AG09319 (cell line): ENCODE data around the gene TMEM222.

Experiments used
- DNase-seq: peaks from one replicate; pipeline ENCODE4 v3.0.0-alpha.2; 2010; ENCODE audit warnings: low read depth; ENCODE audit errors: extremely low read depth
- CTCF ChIP-seq: IDR thresholded peaks from 2 replicates; pipeline ENCODE4 v1.5.1; 2011; ENCODE audit warnings: low read depth, mild to moderate bottlenecking, inconsistent platforms, low read length, moderate library complexity

TMEM222 gene

DNA sequence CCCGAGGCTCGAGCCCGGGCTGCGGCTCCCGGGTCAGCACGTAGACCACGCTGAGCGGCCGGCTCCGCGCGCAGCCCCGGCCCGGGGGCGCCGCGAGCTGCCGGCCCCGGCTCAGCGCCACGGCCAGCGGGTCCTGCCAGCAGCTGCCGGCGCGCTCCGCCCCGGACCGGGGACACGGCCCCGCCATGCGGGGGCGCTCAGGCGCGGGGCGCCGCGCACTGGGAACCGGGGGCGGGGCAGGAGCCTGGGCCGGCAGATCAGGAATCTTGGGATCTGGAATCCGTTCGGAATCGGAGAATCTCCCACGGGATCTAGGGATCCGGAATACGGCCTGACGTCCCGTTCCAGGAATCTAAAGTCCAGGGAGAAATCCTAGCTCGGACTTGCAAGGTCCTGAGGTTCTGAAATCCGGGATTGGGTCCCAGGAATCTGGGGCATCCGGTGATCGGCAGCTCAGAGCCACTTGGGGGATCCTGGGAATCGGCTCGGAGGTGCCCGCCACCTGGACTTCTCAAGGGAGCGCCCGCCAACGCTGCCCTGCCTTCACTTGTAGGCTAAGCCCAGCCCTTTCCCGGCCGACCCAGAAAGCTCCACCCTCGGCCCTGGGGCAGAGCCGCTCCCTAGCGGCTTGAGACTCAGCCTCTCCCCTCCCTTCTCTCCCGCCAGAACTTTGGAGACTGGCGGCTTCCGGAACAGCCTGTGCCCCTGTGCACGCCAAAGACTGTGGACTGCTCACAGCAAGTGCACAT is 44.6 kb downstream of the TMEM222 start, which contains the start of gene MAP3K6:
MAP3K6 (minus strand) TSS at position 551 of the 749 bp plus-strand sequence; CDS start at position 187, 364 bp downstream.
- TF ChIP-seq CTCF: peak; percentile 22
- DNase-seq: peak; percentile 45

DNA sequence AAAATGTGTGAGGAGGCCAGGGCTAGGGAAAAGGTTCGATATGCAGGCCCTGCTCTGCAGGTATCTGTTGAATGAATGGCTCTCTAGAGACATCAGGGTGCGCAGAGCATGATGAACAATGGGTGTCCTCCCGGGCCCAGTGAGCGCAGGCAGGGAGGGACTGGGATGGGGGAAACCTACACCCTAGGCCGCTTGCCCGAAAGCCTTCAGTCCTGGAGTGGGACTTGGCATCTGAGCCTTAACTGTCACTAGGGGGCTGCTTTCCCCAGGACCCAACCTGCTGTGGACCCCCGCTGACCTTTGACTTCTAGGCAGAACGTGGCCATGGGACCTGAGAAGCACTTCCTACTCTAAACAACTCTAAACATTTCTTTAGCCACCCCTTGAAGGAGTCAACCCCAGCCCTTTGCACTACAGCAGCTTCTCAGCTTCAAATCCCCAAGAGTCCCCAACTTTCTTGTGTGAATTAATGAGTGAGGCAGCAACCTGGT is 45.2 kb downstream of the TMEM222 start:
- DNase-seq: no peak
- TF ChIP-seq CTCF: no peak

- no peak for DNase-seq
These were observed 47.1 kb downstream of the TMEM222 start for GRCh38 chr1:27368869-27369582.

GRCh38 chr1:27372022-27372807 is 50.3 kb downstream of the TMEM222 start:
- DNase-seq: no peak
- no peak for TF ChIP-seq CTCF

More at GRCh38 chr1:27368869-27369582, 47.1 kb downstream of the TMEM222 start:
- peak; percentile 23 for TF ChIP-seq CTCF

GRCh38 chr1:27372808-27373690 is 51.1 kb downstream of the TMEM222 start:
- peak; percentile 11 for TF ChIP-seq CTCF
- DNase-seq: no peak

DNA sequence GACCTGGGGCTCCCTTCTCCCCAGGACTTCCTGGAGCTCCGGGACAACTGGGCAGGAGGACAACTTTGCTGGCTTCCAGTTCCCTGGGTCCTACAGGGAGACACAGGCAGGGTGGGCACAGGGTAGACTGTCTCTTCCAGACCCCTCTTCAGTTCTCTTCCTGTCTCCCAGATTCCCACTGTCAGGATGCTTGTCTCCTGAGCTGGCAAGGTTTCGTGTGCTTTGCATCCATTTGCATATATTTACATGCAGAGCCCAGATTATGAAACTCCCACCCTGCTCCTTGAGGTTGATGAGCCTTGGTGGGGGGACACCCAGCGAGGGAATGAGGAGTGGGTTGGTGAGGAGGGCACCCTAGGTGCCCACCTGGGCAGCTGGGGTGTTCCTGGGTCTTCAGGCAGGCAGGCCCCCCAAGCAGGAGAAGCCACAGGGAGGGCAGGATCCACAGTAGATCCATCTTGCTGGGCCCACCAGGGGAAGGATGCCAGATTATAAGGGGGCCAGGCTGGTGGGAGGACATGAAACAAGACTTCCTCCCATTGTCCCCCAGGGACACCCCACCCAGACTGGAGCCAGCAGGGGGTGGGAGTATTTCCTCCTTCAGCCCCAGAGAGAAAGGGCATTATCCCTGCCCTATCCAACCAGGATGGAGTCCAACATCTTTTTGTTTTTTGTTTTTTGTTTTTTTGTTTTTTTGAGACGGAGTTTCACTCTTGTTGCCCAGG is 52.6 kb downstream of the TMEM222 start, which contains the start of gene FCN3:
FCN3 (minus strand) TSS at position 463 of the 725 bp plus-strand sequence; CDS start at position 457, 6 bp downstream.
- DNase-seq: no peak
- TF ChIP-seq CTCF: no peak
